ENCODE measurements around the gene PLA2G4F.

- TF ChIP-seq, protein P1, sequence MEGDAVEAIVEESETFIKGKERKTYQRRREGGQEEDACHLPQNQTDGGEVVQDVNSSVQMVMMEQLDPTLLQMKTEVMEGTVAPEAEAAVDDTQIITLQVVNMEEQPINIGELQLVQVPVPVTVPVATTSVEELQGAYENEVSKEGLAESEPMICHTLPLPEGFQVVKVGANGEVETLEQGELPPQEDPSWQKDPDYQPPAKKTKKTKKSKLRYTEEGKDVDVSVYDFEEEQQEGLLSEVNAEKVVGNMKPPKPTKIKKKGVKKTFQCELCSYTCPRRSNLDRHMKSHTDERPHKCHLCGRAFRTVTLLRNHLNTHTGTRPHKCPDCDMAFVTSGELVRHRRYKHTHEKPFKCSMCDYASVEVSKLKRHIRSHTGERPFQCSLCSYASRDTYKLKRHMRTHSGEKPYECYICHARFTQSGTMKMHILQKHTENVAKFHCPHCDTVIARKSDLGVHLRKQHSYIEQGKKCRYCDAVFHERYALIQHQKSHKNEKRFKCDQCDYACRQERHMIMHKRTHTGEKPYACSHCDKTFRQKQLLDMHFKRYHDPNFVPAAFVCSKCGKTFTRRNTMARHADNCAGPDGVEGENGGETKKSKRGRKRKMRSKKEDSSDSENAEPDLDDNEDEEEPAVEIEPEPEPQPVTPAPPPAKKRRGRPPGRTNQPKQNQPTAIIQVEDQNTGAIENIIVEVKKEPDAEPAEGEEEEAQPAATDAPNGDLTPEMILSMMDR (IDR thresholded peaks at IDR 0.05), result no peak
- no peak for TF ChIP-seq EP300 (IDR thresholded peaks at IDR 0.05)
Observed at GRCh38 chr15:42165106-42165505, 8.7 kb upstream of the PLA2G4F start.

Measured in tibial nerve (tissue), 4 donors.